Activated CD4-positive, alpha-beta memory T cell treated with anti-CD3 and anti-CD28 coated beads for 36 hours (primary cell): Measurements from ENCODE around the gene RND1. TPM values are rescaled to one million over a fixed set of nuclear protein-coding genes. Genes with fewer than 3 reads are reported as not detected.
A peak's percentile ranks its signal among the peaks of the same experiment; 100 is the strongest.
"Not testable (repeated sequence)": the region's sequence is repeated elsewhere in the genome, so short reads cannot be mapped to it uniquely, and the experiment has no call there.

Experiments used
- CTCF ChIA-PET: fragments of 350-600 bp; sonication (Branson Sonifier 250); formaldehyde crosslinking; loops from one replicate; lab custom pipeline; 2021; ENCODE audit warnings: antibody characterized with exemption, inconsistent platforms; lab: Charles Lee
- POLR2A ChIA-PET: fragments of 350-600 bp; sonication (Branson Sonifier 250); formaldehyde crosslinking; loops from one replicate; lab custom pipeline; 2021; ENCODE audit warnings: antibody characterized with exemption; lab: Charles Lee
- DNase-seq: peaks from one replicate; pipeline ENCODE4 v3.0.0-alpha.2; 2020
- H3K27ac Mint-ChIP-seq: one replicate; pipeline ENCODE4 v1.8.0; 2021; ENCODE audit warnings: mixed read lengths
- H3K27me3 Mint-ChIP-seq: one replicate; pipeline ENCODE4 v1.8.0; 2021; ENCODE audit warnings: mixed read lengths
- H3K36me3 Mint-ChIP-seq: one replicate; pipeline ENCODE4 v1.8.0; 2021; ENCODE audit warnings: mixed read lengths
- H3K4me1 Mint-ChIP-seq: one replicate; pipeline ENCODE4 v1.8.0; 2021; ENCODE audit warnings: low read depth, mixed read lengths
- H3K4me3 Mint-ChIP-seq: one replicate; pipeline ENCODE4 v1.8.0; 2021; ENCODE audit warnings: mild to moderate bottlenecking, mixed read lengths
- H3K9me3 Mint-ChIP-seq: one replicate; pipeline ENCODE4 v1.8.0; 2021; ENCODE audit warnings: mixed read lengths
- intact Hi-C: fragments of 100-400 bp; cut with micrococcal nuclease; formaldehyde crosslinking; loops from one replicate; pipeline ENCODE4 v1.15.1; 2023
- total RNA-seq, 2 experiments: library from RNA; stranded (reverse); gene quantifications; one replicate each; pipeline ENCODE4 v1.2.3, GENCODE V29; 2021

Gene RND1
- total RNA-seq, 2 experiments from 2014 or later: 2.4 to 3.5 TPM

- ChIA-PET CTCF (interaction anchor here (0.6 to 8.6 kb wide), 5 partner anchors 15 to 120 kb away, joined by 3 to 106 read pairs (median 4); partner anchors contain the start of gene DDX23), POLR2A (no interaction called here)
- no peak overlapping the region for H3K27ac Mint-ChIP-seq
- no peaks in the 10 kb centered on the region for H3K9me3 Mint-ChIP-seq
- intact Hi-C loops: loop anchor here (5.0 kb wide), 1 partner anchor 69 kb away; no protein-coding TSS in a partner anchor
- H3K27me3 Mint-ChIP-seq: peaks cover 5% of the 10 kb centered on the region
- no peaks in the 10 kb centered on the region for H3K36me3 Mint-ChIP-seq
- peaks cover 20% of the 10 kb centered on the region for H3K4me1 Mint-ChIP-seq
- no peak overlapping the region for H3K4me3 Mint-ChIP-seq
- no peak for DNase-seq
Measured at GRCh38 chr12:48868451-48868850, 2.8 kb upstream of the RND1 start.

DNA sequence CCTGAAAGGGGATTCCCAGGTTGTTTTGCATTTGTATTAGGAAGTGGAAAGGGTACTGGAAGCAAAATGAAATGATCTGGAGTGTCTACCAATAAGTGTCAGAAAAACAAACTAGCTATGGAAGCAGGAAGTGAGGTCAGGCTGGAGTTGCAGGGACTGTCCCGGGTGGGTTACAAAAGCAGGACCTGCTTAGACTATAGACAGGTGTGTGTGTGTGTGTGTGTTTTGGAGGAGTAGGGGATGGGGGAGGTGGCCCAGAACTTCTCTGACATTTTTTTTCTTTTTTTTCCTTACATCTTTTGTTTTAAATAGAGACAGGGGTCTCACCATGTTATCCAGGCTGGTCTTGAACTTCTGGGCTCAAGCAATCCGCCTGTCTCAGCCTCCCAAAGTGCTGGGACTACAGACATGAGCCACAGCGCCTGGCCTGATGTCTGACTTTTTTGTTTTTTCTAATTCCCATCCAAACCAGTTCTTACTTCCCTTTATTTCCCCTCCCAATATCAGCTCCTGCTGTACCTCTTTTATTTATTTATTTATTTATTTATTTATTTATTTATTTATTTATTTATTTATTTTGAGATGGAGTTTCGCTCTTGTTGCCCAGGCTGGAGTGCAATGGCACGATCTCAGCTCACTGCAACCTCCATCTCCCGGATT is 512 bp upstream of the RND1 start:
- Mint-ChIP-seq H3K4me3 (peak overlapping the region; percentile 85), H3K27me3 (peaks cover 14% of the 10 kb centered on the region), H3K36me3 (no peaks in the 10 kb centered on the region), H3K9me3 (no peaks in the 10 kb centered on the region), H3K4me1 (peaks cover 20% of the 10 kb centered on the region), H3K27ac (peak overlapping the region; percentile 74)
- intact Hi-C loops: loop anchor here (5.0 kb wide), 1 partner anchor 71 kb away; no protein-coding TSS in a partner anchor
- ChIA-PET CTCF (interaction anchor here (0.7 to 8.6 kb wide), 11 partner anchors 13 to 222 kb away, joined by 3 to 106 read pairs (median 4); partner anchors contain the start of gene DDX23), POLR2A (interaction anchor here (0.8 to 3.2 kb wide), 8 partner anchors 10 to 322 kb away, joined by 3 to 27 read pairs (median 4); partner anchors contain the start of genes ARF3, DDX23, FKBP11 and RHEBL1)
- DNase-seq: no peak

DNA sequence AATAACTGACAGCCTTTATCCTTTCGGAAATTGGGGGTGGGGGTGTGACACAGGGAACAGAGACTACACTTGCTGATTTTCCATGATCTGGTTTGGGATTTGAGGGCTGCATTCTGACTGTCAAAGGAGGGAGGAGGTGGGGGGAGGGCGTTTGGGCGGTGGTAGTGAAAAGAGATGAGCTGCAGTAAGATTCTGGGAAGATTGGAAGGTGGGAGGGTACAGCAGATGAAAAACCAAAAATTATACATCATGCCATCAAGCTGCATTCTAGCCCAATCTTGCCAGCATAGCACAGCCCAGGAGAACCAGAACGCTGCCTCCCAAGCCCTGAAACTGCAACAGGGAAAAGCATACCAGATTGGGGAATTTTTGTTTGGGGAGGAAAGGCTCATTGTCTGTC is 2.4 kb downstream of the RND1 start:
- H3K4me3 Mint-ChIP-seq: no peak overlapping the region

DNA sequence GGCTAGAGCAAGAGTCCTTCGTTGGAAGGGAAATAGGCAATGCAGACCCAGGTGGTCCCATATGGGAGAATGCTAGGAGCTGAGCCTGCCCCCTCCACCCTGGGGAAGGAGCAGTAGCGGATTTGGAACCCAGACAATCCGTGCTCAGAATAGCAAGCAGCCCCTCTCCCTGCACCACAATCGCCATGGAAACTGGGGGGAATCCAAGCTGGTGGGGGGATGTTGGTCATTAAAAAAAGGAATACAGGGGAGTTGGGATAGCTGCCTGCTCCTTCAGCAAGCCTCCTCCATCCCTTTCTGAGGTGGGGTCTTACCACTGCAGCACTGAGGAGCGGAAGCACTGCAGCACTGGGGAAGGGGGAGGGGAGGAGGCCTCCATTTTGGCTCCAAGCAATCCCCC is 2.9 kb downstream of the RND1 start:
- H3K9me3 Mint-ChIP-seq: no peaks in the 10 kb centered on the region
- H3K36me3 Mint-ChIP-seq: no peaks in the 10 kb centered on the region
- DNase-seq: no peak
- ChIA-PET POLR2A (no interaction called here), CTCF (interaction anchor here (0.6 to 8.6 kb wide), 3 partner anchors 9 to 1590 kb away, joined by 3 to 106 read pairs (median 4); partner anchors contain the start of gene DDX23)
- intact Hi-C loops: no loop called here
- H3K27me3 Mint-ChIP-seq: peaks cover 14% of the 10 kb centered on the region
- H3K4me3 Mint-ChIP-seq: no peak overlapping the region
- no peak overlapping the region for H3K27ac Mint-ChIP-seq
- peaks cover 20% of the 10 kb centered on the region for H3K4me1 Mint-ChIP-seq

More for the DNA sequence above, 2.4 kb downstream of the RND1 start:
- H3K36me3 Mint-ChIP-seq: no peaks in the 10 kb centered on the region
- H3K4me1 Mint-ChIP-seq: peaks cover 20% of the 10 kb centered on the region
- DNase-seq: no peak
- no peaks in the 10 kb centered on the region for H3K9me3 Mint-ChIP-seq
- ChIA-PET POLR2A (interaction anchor here (3.2 kb wide), 1 partner anchor 10 kb away, joined by 27 read pairs; the partner anchor contains the start of gene DDX23), CTCF (interaction anchor here (0.6 to 8.6 kb wide), 3 partner anchors 10 to 1589 kb away, joined by 3 to 106 read pairs (median 4); partner anchors contain the start of gene DDX23)
- H3K27ac Mint-ChIP-seq: no peak overlapping the region
- H3K27me3 Mint-ChIP-seq: peaks cover 14% of the 10 kb centered on the region
- intact Hi-C loops: no loop called here

- ChIA-PET CTCF (interaction anchor here (0.7 to 8.6 kb wide), 2 partner anchors 8 to 75 kb away, joined by 3 to 106 read pairs; partner anchors contain the start of gene DDX23), POLR2A (no interaction called here)
- DNase-seq: peak; percentile 25
- H3K27me3 Mint-ChIP-seq: peaks cover 14% of the 10 kb centered on the region
- H3K4me3 Mint-ChIP-seq: no peak overlapping the region
- H3K27ac Mint-ChIP-seq: no peak overlapping the region
- H3K4me1 Mint-ChIP-seq: peaks cover 17% of the 10 kb centered on the region
- no peaks in the 10 kb centered on the region for H3K36me3 Mint-ChIP-seq
- H3K9me3 Mint-ChIP-seq: no peaks in the 10 kb centered on the region
- intact Hi-C loops: no loop called here
Measured at GRCh38 chr12:48861111-48861510, 4.6 kb downstream of the RND1 start.

DNA sequence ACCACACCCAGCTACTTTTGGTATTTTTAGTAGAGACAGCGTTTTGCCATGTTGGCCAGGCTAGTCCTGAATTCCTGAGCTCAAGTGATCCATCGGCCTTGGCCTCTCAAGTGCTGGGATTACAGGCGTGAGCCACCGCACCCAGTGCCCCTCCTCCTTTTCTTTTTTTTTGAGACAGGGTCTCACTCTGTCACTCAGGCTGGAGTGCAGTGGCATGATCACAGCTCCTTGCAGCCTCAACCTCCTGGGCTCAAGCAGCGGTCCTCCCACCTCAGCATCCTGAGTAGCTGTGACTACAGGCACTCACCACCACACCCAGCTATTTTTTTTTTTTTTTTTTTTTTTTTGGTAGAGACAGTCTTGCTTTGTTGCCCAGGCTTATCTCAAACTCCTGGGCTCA is 5.4 kb downstream of the RND1 start:
- H3K4me3 Mint-ChIP-seq, POLR2A ChIA-PET, intact Hi-C loops, DNase-seq, H3K36me3 Mint-ChIP-seq, H3K27ac Mint-ChIP-seq, H3K9me3 Mint-ChIP-seq: not testable (repeated sequence)
- H3K27me3 Mint-ChIP-seq: peaks cover 14% of the 10 kb centered on the region
- peaks cover 10% of the 10 kb centered on the region for H3K4me1 Mint-ChIP-seq
- CTCF ChIA-PET: interaction anchor here (0.7 to 0.9 kb wide), 2 partner anchors 43 to 76 kb away, joined by 3 read pairs; a partner anchor contains a TSS

GRCh38 chr12:48859607-48860006 is 6.1 kb downstream of the RND1 start:
- Mint-ChIP-seq H3K4me1 (peaks cover 4% of the 10 kb centered on the region), H3K36me3 (no peaks in the 10 kb centered on the region), H3K4me3 (no peak overlapping the region), H3K27ac (no peak overlapping the region), H3K9me3 (no peaks in the 10 kb centered on the region), H3K27me3 (peaks cover 14% of the 10 kb centered on the region)
- ChIA-PET CTCF (interaction anchor here (0.9 kb wide), 1 partner anchor 44 kb away, joined by 3 read pairs; a partner anchor contains a TSS), POLR2A (no interaction called here)
- DNase-seq: no peak
- intact Hi-C loops: no loop called here

GRCh38 chr12:48858043-48858442 is 7.6 kb downstream of the RND1 start:
- Mint-ChIP-seq H3K27ac (no peak overlapping the region), H3K27me3 (peaks cover 5% of the 10 kb centered on the region), H3K9me3 (no peaks in the 10 kb centered on the region), H3K4me1 (peaks cover 4% of the 10 kb centered on the region), H3K36me3 (no peaks in the 10 kb centered on the region), H3K4me3 (no peak overlapping the region)
- CTCF ChIA-PET: interaction anchor here (2.4 to 9.0 kb wide), 3 partner anchors 33 to 130 kb away, joined by 7 to 204 read pairs (median 12); a partner anchor contains a TSS
- intact Hi-C loops: no loop called here
- no peak for DNase-seq
- POLR2A ChIA-PET: no interaction called here

- CTCF ChIA-PET: interaction anchor here (1.5 to 9.0 kb wide), 5 partner anchors 33 to 131 kb away, joined by 3 to 204 read pairs (median 7); a partner anchor contains a TSS
- Mint-ChIP-seq H3K36me3 (no peaks in the 10 kb centered on the region), H3K27me3 (peaks cover 2% of the 10 kb centered on the region), H3K4me1 (peaks cover 9% of the 10 kb centered on the region), H3K9me3 (no peaks in the 10 kb centered on the region), H3K27ac (no peak overlapping the region), H3K4me3 (no peak overlapping the region)
- POLR2A ChIA-PET: interaction anchor here (0.6 kb wide), 1 partner anchor 165 kb away, joined by 5 read pairs; no protein-coding TSS in a partner anchor
- no peak for DNase-seq
- intact Hi-C loops: no loop called here
Measured at GRCh38 chr12:48857278-48857994, 8.2 kb downstream of the RND1 start.

DNA sequence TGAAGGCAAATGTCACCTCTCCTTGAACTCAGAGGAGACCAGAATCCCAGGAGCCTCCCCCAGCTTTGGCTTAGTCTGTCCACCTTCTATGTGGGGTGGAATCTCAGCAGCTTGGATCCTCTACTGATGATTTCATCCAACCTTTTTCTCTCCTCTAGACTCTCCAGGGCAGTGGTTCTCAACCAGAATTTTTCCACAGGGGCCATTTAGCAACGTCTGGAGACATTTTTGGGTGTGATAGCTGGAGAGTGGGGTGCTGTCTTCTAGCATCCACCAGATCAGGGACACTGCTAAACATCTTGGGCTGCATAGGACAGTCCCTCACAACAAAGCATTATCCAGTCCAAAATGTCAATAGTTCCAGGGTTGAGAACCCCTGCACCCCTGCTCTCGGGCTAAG is 9.3 kb downstream of the RND1 start:
- intact Hi-C loops: no loop called here
- Mint-ChIP-seq H3K36me3 (peaks cover 2% of the 10 kb centered on the region), H3K27ac (no peak overlapping the region), H3K4me3 (no peak overlapping the region), H3K4me1 (peaks cover 9% of the 10 kb centered on the region), H3K27me3 (no peaks in the 10 kb centered on the region), H3K9me3 (no peaks in the 10 kb centered on the region)
- CTCF ChIA-PET: interaction anchor here (0.6 to 9.0 kb wide), 6 partner anchors 34 to 207 kb away, joined by 3 to 204 read pairs (median 6); a partner anchor contains a TSS
- POLR2A ChIA-PET: interaction anchor here (1.3 kb wide), 1 partner anchor 10 kb away, joined by 4 read pairs; no protein-coding TSS in a partner anchor
- DNase-seq: no peak

DNA sequence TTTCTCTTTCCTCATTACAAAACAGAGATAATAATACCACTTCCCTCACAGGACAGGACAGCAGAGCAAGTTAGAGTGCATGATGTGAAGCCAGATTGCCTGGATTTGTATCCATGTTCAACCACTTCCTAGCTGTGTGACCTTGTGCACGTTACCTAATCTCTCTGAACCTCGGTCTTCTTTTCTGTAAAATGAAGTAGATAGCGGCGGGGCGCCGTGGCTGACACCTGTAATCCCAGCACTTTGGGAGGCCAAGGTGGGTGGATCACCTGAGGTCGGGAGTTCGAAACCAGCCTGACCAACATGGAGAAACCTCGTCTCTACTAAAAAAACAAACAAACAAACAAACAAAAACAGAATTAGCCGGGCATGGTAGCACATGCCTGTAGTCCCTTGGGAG is 10.7 kb downstream of the RND1 start:
- not testable (repeated sequence) for H3K27me3 Mint-ChIP-seq, DNase-seq, H3K9me3 Mint-ChIP-seq, H3K36me3 Mint-ChIP-seq, H3K4me3 Mint-ChIP-seq, H3K27ac Mint-ChIP-seq
- intact Hi-C loops: loop anchor here (5.0 kb wide), 1 partner anchor 173 kb away; the partner anchor contains the start of gene KANSL2
- CTCF ChIA-PET: interaction anchor here (3.6 to 9.0 kb wide), 5 partner anchors 10 to 123 kb away, joined by 36 to 204 read pairs (median 106); partner anchors contain the start of genes RND1 and WNT1
- POLR2A ChIA-PET: interaction anchor here (3.4 kb wide), 1 partner anchor 10 kb away, joined by 27 read pairs; the partner anchor contains the start of gene RND1
- peaks cover 20% of the 10 kb centered on the region for H3K4me1 Mint-ChIP-seq
